T-helper 2 cell treated with Interferon-gamma antibody and Interleukin-4, amounts not matched to agents 100 ng/mL and 5 ng/mL, for 36 hours (primary cell): ENCODE measurements around the gene OTOG. TPM values are rescaled to one million over a fixed set of nuclear protein-coding genes. Genes with fewer than 3 reads are reported as not detected.

Experiments
- intact Hi-C: fragments of 100-400 bp; cut with micrococcal nuclease; formaldehyde crosslinking; loops from one replicate; pipeline ENCODE4 v1.15.1; 2023
- total RNA-seq: library from RNA; stranded (reverse); gene quantifications from 2 replicates; pipeline ENCODE4 v1.2.3, GENCODE V29; 2022

OTOG gene
- total RNA-seq, 1 donor from 2014 or later = not detected

DNA sequence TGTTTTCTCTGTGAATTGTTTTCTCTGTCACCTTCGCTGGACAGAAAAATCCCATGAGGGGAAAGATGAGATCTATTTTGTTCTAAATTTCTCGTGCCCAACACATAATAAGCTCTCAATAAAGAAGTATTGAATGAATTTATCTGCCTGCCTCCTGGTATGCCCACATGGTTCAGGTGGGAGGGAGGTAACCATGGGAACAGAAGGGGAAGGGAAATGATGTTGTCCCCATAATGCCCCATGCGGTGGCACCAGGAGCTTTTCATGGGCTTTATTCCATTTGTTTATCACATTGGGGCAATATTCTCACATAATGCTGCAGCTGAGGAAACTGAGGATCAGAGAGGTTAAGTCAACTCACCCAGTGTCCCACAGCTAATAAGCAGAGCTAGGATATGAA, 11.6 kb upstream of the OTOG start:
- intact Hi-C loops = no loop called here

GRCh38 chr11:17537261-17537660, 9.8 kb upstream of the OTOG start:
- intact Hi-C loops = no loop called here

- intact Hi-C loops = no loop called here
Observed at GRCh38 chr11:17538054-17538453, 9.0 kb upstream of the OTOG start.

GRCh38 chr11:17538731-17539130, 8.3 kb upstream of the OTOG start:
- intact Hi-C loops = no loop called here

DNA sequence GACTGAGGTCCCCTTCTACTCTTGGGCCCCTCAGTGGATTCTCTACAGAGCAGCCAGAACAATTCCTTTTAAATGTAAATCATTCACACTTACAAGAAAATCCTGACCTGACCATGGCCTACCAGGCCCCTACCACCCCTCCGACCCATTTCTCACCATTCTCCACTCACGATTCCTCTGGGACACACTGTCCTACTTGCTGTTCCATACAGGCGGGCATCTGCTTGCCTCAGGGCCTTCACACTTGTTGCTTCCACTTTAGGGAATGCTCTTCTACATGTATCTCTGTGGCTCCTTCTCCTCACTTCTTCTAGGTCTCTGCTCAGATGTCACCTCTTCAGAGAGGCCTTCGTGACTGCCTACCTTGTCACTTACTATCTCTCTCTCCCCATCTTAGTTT, 6.3 kb upstream of the OTOG start:
- intact Hi-C loops = no loop called here

DNA sequence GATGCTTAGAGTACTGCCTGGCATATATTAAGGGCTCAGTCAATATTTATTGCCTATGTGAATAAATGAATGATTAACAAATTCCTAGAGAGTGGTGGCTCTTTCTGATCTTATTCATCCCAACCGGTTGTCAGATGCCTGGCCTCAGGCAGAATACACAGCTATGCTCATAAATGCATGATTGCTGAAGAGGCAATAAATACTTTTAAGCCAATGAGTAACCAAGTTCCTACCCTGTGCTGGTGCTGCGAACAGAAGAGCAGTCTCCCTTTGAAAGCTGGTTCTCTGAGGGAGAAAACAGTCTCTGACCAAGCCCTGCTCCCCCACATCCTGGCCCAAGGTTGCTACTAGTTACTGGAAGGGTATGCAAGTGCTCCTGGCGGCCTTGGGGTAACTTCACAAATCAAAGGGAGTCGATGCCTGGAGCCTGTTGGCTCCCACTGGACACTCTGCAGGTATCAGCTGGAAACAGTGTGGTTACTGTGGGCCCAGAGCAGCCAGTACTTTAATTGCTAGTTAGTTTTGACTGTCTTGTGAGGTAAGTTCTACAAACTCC, 5.7 kb upstream of the OTOG start:
- intact Hi-C loops = no loop called here

DNA sequence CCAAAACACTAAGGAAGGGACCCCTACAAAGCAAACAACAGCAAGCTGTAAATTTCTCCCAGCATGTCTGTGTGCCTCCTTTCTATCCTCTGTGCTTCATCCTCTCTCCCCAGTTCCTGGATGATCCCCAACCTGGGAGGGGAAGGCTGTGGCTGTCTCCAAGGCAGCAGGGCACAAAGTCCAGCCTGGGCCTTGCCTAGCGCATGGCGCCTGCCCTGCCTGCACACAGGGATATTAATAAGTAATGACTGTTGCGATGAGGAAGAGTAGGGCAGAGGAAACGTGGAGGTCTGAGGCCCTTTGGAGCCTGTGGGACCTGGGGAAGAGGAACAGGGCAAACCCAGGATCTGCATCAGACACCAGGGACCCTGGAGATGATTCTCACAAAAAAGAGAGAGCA, 4.8 kb upstream of the OTOG start:
- intact Hi-C loops = no loop called here

- intact Hi-C loops = no loop called here
Observed at GRCh38 chr11:17543041-17543440, 4.0 kb upstream of the OTOG start.

GRCh38 chr11:17543574-17544180, 3.4 kb upstream of the OTOG start:
- intact Hi-C loops = no loop called here

DNA sequence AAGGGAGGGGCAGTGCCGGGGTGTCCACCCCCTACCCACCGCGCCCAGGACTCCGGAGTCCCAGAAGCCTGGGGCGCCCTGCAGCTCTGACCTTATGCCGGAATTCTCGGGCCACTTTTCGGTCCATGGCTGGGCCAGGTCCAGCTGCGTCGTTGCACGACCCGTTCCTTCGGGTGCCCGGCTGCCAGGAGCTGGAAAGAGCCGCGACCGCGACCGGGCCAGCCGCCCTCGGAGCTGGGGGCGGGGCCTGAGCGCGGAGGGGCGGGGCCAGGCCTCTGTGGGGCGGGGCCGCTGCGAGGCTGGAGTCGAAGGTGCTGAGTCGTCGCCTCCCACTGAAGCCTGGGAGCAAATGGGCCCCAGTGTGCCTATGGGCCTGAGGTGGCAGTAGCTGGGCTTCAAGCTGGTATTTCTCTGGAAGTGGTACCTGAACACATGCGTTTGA, 2.9 kb upstream of the OTOG start, which contains the start of gene USH1C:
Gene USH1C (minus strand): TSS at position 236 of the 442 bp plus-strand sequence. CDS start 109 bp downstream, at position 127.
- intact Hi-C loops = no loop called here

- intact Hi-C loops = no loop called here
Observed at GRCh38 chr11:17546240-17546639, 819 bp upstream of the OTOG start.

GRCh38 chr11:17547932-17548331, 873 bp downstream of the OTOG start:
- intact Hi-C loops = no loop called here

DNA sequence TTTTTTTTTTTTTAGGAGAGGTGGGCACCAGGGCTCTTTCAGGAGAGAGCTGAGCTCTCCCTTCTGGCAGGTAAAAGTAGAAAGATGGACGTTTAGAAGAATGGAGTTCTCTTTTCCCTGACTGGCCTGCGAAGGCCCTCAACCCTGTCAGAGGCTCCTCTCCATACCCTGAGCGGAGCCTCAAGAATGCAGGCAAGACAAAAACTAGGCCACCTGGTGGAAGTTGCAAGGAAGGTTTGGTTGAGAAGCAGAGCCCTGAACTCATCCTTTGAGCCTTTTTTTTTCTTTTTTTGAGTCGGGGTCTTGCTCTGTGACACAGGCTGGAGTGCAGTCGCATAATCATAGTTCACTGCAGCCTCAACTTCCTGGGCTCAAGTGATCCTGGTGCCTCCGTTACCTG, 1.4 kb downstream of the OTOG start:
- intact Hi-C loops = no loop called here

DNA sequence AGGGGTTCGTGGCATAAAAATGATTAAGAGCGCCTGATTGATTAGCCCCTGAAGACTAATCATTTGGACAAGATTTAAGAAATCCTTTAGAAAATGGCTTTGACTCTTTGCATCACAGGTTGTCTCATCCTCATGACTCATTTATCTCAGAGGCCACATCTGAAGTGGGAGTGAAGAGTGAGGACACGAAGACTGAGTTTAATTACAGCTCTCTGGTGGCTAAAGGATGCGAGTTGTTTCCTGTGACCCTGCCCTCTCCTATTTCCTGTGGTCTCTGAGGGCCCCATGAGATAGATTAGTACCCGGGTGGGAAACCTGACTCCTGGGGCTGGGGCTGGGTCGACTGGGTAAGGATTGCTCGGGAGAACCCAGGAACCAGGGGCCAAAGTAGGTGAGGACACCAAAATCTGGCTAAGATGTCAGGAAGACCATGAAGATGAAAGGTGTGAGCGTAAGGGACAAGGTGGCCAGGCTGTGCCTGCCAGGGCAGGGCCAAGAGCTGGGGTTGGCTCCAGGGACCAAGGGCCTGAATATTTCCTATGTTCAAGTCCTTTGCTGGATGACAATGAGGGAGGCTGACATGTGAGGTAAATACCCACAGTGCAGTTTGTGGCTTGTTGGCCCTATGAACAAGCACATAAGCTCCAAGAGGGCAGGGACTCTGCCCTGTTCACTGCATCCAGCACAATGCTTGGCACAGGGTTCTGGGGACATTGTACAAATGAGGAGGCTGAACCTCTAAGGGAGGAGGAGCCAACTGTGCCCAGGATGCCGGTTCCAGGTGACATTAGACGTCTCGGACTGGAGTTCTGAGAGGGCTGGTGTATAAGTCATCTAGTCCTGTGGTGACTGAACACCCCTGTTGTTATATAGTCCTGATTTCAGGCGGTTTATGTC, 3.6 kb downstream of the OTOG start:
- intact Hi-C loops = no loop called here

- intact Hi-C loops = no loop called here
Observed at GRCh38 chr11:17551347-17552040, 4.4 kb downstream of the OTOG start.

DNA sequence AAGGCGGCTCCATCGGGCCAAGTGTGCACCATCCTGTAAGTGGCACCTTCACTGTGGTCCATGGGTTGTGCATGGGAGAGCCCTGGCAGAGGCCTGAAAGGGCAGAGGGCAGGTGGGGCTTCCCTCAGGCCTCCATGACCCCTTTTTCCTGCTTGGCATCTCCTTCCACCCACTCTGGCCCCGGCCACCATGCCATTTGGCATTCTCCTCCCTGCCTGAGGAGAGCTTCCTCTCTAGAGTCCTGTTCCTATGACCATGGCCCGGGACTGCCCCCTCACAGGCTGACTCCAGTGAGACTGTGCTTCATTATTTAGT, 4.9 kb downstream of the OTOG start:
- intact Hi-C loops = no loop called here

DNA sequence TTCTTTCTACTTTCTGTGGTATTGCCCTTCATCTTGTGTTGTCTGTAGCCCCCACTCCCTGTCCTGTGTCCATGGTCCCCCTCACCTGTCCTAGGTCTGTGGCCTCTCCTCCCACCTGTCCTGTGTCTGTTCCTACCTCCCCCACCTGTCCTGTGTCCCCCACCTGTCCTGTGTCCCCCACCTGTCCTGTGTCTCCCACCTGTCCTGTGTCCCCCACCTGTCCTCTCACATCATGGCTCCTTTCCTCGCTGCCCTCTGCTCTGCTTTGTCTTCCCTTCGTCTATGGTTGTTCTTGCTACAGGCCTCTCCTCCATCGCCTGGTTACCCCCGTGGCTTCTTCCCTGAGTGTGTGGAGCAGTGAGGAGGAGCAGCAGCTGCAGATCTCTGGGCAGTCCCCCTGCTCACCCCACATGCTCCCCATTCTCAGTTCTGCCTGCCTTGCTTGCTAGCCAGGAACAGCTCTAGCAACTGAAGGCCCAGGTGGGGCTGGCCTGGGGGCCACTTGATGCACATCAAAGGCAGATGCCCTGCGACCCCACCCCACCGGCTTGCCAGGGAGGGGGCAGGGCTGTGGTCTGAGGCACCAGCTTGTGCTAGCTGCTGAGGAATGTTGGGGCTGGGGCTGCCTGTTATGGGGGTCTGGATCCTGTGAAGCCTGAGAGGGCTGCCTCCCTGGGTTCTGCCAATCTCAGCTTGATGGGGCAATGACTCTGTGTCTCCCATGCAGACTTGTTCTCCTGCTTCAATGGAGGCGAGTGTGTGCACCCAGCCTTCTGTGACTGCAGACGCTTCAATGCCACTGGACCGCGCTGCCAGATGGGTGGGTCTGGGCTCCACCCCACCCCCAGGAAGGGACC, 5.6 kb downstream of the OTOG start:
- intact Hi-C loops = no loop called here

GRCh38 chr11:17553249-17553546, 6.1 kb downstream of the OTOG start:
- intact Hi-C loops = no loop called here

DNA sequence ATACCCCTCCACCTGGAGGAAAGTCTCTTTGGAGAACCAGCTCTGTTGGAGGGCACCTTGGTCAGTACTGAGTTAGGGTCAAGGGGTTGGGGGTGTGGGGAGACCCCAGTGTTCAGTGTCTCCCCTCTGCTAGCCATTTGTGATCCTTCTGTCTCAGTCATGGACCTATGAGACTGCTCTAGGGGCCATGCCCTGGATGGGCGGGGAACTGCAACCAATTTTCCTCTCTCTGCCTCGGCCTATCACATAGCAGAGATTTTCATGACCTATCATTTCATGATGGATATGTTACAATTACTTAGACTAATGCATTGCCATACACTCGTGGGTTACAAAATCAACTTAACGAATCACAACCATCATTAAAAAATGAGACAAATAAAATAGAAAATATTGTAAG, 7.4 kb downstream of the OTOG start:
- intact Hi-C loops = no loop called here

GRCh38 chr11:17556999-17557398, 9.9 kb downstream of the OTOG start:
- intact Hi-C loops = no loop called here
